Muscle of arm (tissue), 12 donors: ENCODE data around the gene EEPD1. TPM values are rescaled to one million over a fixed set of nuclear protein-coding genes. Genes with fewer than 3 reads are reported as not detected.

Experiments used
- DNase-seq: peaks from one replicate; pipeline ENCODE4 v3.0.0-alpha.2; 2013
- polyA plus RNA-seq, 12 donors: library from polyadenylated mRNA; unstranded; fragments of 120-200 nt; gene quantifications; one replicate each; pipeline ENCODE4 v1.2.1, GENCODE V29; 2013; ENCODE audit not compliant: insufficient read length in 12 of 12

The EEPD1 gene
- polyA plus RNA-seq, 12 donors, result 5.2 to 21.0 (median 12.1) TPM; not detected in 1

- DNase-seq, result no peak
These were observed 580 bp downstream of the EEPD1 start for GRCh38 chr7:36153571-36154097.

- no peak for DNase-seq
These were observed 1.5 kb downstream of the EEPD1 start for GRCh38 chr7:36154255-36155212.

- DNase-seq, result no peak
These were observed 2.8 kb downstream of the EEPD1 start for GRCh38 chr7:36155811-36156361.

DNA sequence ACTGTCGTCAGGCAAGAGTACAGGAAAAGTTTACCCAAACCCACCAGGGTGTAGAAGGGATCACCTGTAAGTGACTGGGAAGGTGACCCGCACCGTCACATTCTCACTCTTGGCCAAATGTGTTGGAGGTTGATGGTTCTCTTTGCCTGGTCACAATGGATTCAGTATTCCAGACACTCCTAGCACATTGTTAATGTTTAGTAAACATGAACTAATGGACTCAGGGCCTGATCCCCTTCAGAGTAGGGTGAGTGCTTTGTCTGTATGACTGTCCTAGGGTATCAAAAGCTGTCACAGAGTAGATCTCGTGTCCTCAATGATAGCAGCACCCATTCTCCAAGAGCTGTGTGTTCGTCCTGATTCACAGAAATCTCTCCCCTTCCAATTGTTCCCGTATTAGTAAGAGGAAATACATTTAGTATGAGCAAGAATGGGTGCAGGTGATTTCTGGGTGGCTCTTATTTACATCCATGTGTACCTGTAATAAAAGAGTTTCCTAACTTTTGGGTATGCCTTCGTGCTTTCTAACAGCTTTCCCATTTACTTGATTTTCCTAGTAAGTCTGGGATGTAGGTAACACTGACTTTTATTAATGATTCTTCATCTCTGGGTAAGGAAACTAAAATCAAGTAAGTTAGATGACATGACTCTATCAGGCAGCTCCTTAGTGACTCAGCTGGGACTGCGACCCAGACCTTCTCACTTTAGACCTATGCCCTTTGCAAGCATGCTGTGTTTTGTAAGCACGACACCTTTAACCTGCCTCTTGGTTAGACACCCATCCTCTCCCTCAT is 4.7 kb downstream of the EEPD1 start:
- DNase-seq, result no peak

GRCh38 chr7:36158321-36158605 is 5.2 kb downstream of the EEPD1 start:
- DNase-seq, result no peak

- no peak for DNase-seq
These were observed 6.6 kb downstream of the EEPD1 start for GRCh38 chr7:36159618-36160017.

GRCh38 chr7:36160313-36160712 is 7.3 kb downstream of the EEPD1 start:
- DNase-seq, result no peak

DNA sequence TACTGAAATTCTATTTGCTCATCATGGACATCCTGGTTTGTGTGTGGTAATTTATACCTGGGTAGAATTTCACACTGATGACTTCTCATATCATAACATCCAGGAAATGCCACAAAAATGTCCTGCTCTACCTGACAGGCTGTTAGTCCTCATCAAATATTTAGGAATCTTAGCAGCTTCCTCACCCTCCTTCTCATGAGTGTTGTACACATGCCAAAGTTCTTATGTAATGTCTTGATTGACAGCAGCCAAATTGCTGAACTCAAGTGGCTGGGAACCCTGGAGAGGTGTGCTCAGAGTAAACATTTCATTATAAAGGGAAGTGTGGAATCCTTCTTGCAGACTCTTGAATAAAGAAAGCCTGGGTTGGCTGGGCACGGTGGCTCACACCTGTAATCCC is 8.9 kb downstream of the EEPD1 start:
- DNase-seq, result no peak

DNA sequence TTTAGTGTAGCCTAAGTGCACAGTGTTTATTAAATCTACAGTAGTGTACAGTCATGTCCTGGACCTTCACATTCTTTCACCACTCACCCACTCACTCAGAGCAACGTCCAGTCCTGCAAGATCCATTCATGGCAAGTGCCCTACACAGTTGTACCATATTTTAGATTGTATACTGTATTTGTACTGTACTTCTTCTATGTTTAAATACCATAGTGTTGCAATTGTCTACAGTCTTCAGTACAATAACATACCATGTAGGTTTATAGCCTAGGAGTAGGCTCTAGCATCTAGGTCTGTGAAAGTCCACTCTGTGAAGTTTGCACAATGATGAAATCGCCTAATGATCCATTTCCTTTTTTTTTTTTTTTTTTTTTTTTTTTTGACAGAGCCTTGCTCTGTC is 12.0 kb downstream of the EEPD1 start:
- no peak for DNase-seq

GRCh38 chr7:36165802-36166201 is 12.7 kb downstream of the EEPD1 start:
- DNase-seq, result no peak

DNA sequence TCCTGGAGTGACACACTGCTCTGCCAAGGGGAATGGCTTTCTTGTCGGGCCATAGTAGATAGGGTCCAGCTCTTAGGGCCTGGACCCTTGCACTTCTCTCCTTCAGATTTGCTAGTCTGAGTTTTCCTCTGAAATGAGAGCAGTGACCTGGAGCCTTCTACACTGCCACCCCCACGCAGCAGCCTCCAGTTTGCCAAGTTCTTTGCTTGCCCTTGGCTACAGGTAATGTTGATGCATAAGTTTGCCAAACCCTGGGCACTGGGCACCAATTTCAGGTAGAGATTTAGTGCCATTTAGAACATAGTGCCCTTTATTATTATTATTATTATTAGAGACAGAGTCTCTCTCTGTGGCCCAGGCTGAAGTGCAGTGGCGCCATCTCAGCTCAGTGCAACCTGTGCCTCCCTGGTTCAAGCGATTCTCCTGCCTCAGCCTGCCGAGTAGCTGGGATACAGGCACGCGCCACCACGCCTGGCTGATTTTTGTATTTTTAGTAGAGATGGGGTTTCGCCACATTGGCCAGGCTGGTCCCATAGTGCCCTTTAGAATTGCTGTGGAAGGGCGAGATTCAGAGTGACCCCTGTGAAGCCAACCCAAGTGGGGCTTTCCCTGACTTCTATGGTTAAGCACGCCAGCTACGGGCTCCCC is 14.5 kb downstream of the EEPD1 start:
- DNase-seq, result no peak

- no peak for DNase-seq
These were observed 18.4 kb downstream of the EEPD1 start for GRCh38 chr7:36171503-36171902.

GRCh38 chr7:36175886-36176285 is 22.8 kb downstream of the EEPD1 start:
- no peak for DNase-seq

DNA sequence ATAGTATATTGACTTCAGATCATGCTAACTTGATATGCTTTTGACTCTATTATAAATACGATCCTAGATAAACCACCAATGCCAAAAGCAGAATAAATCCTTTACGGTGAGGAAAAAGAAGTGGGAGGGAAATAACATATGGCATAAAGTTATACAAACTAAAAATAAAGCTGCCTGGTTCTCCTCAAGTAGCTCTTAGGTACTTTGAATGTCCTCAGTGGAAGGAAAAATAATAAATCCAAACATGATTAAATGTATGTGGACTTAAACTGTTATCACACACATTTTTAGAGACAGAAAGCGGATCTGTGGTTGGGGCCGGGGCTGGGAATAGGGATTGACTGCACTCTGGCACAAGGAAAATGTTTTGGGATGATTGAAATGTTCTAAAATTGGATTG is 23.6 kb downstream of the EEPD1 start:
- no peak for DNase-seq

- DNase-seq, result no peak
These were observed 27.1 kb downstream of the EEPD1 start for GRCh38 chr7:36180121-36180520.

- no peak for DNase-seq
These were observed 28.6 kb downstream of the EEPD1 start for GRCh38 chr7:36181668-36182067.

- no peak for DNase-seq
These were observed 30.0 kb downstream of the EEPD1 start for GRCh38 chr7:36182854-36183604.

DNA sequence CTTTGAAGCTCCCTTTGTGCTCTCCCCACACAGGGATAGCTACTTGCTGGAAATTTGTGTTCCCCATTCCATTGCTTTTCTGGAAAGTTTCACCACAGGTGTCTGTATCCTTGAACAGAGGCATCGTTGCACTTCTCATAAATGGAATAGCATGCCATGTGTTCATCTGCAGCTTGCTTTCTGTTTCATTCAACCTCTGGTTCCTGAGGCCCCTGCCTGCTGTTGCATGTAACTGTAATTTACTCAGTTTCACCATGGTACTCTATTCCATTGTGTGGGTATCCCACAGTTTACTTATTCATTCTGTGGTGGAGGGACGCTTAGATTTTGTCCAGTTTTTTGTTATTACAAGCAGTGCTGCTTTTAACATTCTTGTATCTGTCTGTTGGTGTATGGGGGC is 32.0 kb downstream of the EEPD1 start:
- DNase-seq, result no peak

- DNase-seq, result no peak
These were observed 32.7 kb downstream of the EEPD1 start for GRCh38 chr7:36185756-36186155.

DNA sequence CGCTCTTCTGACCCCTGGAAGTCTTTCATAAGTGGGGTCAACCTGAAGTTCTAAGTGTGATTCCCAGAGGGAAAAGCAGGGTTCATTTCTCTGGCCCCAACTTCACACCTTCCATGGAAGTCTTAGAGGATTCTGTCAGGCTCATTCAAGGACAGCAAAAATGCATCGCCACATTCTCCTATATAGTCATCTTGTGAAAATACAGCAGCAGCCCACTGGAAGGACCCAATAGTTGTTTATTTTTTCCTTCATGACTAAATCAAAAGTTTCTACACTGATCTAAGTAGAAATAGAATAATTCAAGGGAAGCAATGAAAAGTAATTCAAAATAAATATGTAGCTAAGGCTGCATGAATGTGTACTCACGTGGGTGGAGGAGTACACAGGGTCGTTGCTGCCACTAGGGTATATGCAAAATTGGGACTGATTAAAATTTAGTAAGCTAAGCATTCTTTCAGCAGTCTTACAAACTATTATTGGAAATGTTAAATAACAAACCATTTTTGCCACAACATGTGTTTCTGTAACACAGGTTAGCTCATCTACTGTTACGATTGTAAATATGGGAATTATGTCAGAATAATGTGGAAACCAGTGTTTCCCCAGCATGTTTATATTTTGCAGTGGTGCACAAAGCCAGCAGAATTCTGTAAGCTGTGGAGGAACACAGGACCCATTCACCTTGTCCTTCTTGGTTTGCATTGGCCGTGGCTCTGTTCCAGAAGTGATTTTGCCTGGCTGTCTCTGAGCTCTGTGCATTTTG is 33.5 kb downstream of the EEPD1 start:
- no peak for DNase-seq

- DNase-seq, result no peak
These were observed 35.2 kb downstream of the EEPD1 start for GRCh38 chr7:36188266-36188665.
